HepG2 (cell line): ENCODE measurements around the gene TNPO3. TPM values are rescaled to one million over a fixed set of nuclear protein-coding genes. Genes with fewer than 3 reads are reported as not detected.
A peak's percentile ranks its signal among the peaks of the same experiment; 100 is the strongest.

ENCODE experiments used
- ARID2 ChIP-seq: sonication (generic); formaldehyde crosslinking; IDR thresholded peaks from 2 replicates; pipeline ENCODE4 v1.8.1; 2022; ENCODE audit warnings: mild to moderate bottlenecking, missing genetic modification reagents, borderline replicate concordance
- ATRX ChIP-seq: sonication (generic); formaldehyde crosslinking; IDR thresholded peaks from 2 replicates; pipeline ENCODE4 v1.4.0; 2020; ENCODE audit warnings: missing genetic modification reagents, borderline replicate concordance
- ELK4 ChIP-seq: sonication (generic); formaldehyde crosslinking; IDR thresholded peaks from 2 replicates; pipeline ENCODE4 v1.9.0; 2021; ENCODE audit warnings: missing genetic modification reagents, borderline replicate concordance
- GPN1 ChIP-seq: sonication (generic); formaldehyde crosslinking; IDR thresholded peaks from 2 replicates; pipeline ENCODE4 v1.5.1; 2020; ENCODE audit warnings: missing genetic modification reagents, borderline replicate concordance
- HMGXB4 ChIP-seq, 2 experiments: sonication (generic) in 1 of 2; formaldehyde crosslinking in 1 of 2; IDR thresholded peaks; 2 replicates each; pipeline versions ENCODE4 v1.4.0 to v1.6.1; 2018 to 2020; ENCODE audit warnings: missing genetic modification reagents in 2 of 2, borderline replicate concordance in 1 of 2, low read depth in 1 of 2, mild to moderate bottlenecking in 1 of 2, missing biosample characterization in 1 of 2
- IRF2 ChIP-seq: IDR thresholded peaks from 2 replicates; pipeline ENCODE4 v1.6.1; 2018; ENCODE audit warnings: missing genetic modification reagents, missing compliant biosample characterization
- PAX8 ChIP-seq: sonication (generic); formaldehyde crosslinking; IDR thresholded peaks from 2 replicates; pipeline ENCODE4 v1.8.0; 2022; ENCODE audit warnings: mild to moderate bottlenecking, missing genetic modification reagents, borderline replicate concordance
- RCOR2 ChIP-seq: IDR thresholded peaks from 2 replicates; pipeline ENCODE4 v1.6.1; 2016; ENCODE audit warnings: missing biosample characterization, missing genetic modification reagents
- REXO4 ChIP-seq: sonication (generic); formaldehyde crosslinking; IDR thresholded peaks from 2 replicates; pipeline ENCODE4 v1.8.0; 2022; ENCODE audit warnings: missing genetic modification reagents, mild to moderate bottlenecking, borderline replicate concordance
- RFX3 ChIP-seq: IDR thresholded peaks from 2 replicates; pipeline ENCODE4 v1.6.1; 2016; ENCODE audit warnings: missing biosample characterization, missing genetic modification reagents
- SIX1 ChIP-seq: sonication (generic); formaldehyde crosslinking; IDR thresholded peaks from 2 replicates; pipeline ENCODE4 v1.4.0; 2020; ENCODE audit warnings: missing genetic modification reagents, borderline replicate concordance
- SP140L ChIP-seq: sonication (generic); formaldehyde crosslinking; IDR thresholded peaks from 2 replicates; pipeline ENCODE4 v1.4.0; 2020; ENCODE audit warnings: missing genetic modification reagents, borderline replicate concordance
- TAF1 ChIP-seq: sonication (generic); formaldehyde crosslinking; IDR thresholded peaks from 2 replicates; pipeline ENCODE4 v1.4.0; 2020; ENCODE audit warnings: missing genetic modification reagents
- TBX3 ChIP-seq: fragments of 450-650 bp; IDR thresholded peaks from 2 replicates; pipeline ENCODE4 v1.6.1; 2017; ENCODE audit warnings: antibody characterized with exemption, mild to moderate bottlenecking, inconsistent platforms, borderline replicate concordance
- ZNF446 ChIP-seq: sonication (generic); formaldehyde crosslinking; IDR thresholded peaks from 2 replicates; pipeline ENCODE4 v1.5.0; 2020; ENCODE audit warnings: mild to moderate bottlenecking, missing genetic modification reagents
- ZNF589 ChIP-seq: sonication (generic); formaldehyde crosslinking; conservative IDR thresholded peaks from 2 replicates; pipeline ENCODE4 v1.8.0; 2022; ENCODE audit warnings: mild to moderate bottlenecking, moderate library complexity, missing genetic modification reagents
- ZNF597 ChIP-seq: sonication (generic); formaldehyde crosslinking; IDR thresholded peaks from 2 replicates; pipeline ENCODE4 v1.5.0; 2020; ENCODE audit warnings: missing genetic modification reagents
- ZNF703 ChIP-seq: sonication (generic); formaldehyde crosslinking; IDR thresholded peaks from 2 replicates; pipeline ENCODE4 v1.5.1; 2020; ENCODE audit warnings: missing genetic modification reagents, mild to moderate bottlenecking, moderate library complexity, borderline replicate concordance
- ZNF784 ChIP-seq: sonication (generic); formaldehyde crosslinking; IDR thresholded peaks from 2 replicates; pipeline ENCODE4 v1.5.1; 2020; ENCODE audit warnings: missing genetic modification reagents, mild to moderate bottlenecking, borderline replicate concordance
- polyA plus RNA-seq, 8 experiments: library from polyadenylated mRNA; depleted of rRNA in 3 of 8; stranded (reverse) in 7 of 8; unstranded in 1 of 8; fragments of >200 nt; fragmentation: Illumina TruSeq in 4 of 8; extraction: Trizol in 4 of 8; gene quantifications; 2 replicates each; pipeline versions ENCODE4 v1.2.1 to v1.2.3, GENCODE V29; 2011 to 2016; ENCODE audit warnings: low read depth in 4 of 8, missing spikeins in 1 of 8, mixed read lengths in 1 of 8; ENCODE audit not compliant: insufficient read depth in 1 of 8
- total RNA-seq, 5 experiments: library from RNA; depleted of rRNA; stranded (reverse); fragments of >200 nt; fragmentation: Illumina TruSeq; extraction: Trizol; gene quantifications; 2 replicates each; pipeline ENCODE4 v1.2.3, GENCODE V29; 2016; ENCODE audit warnings: low read depth in 1 of 5
- TF ChIP-seq, protein P1 (sequence below): IDR thresholded peaks from 2 replicates; pipeline ENCODE4 v1.6.1; 2016; ENCODE audit warnings: missing compliant biosample characterization, missing genetic modification reagents, borderline replicate concordance

The TNPO3 gene
- total and polyA plus RNA-seq, 2 of the 13 experiments (the other 11 are each of a cell fraction or from before 2014, with no cell fraction given), result 23.8 to 44.6 TPM

DNA sequence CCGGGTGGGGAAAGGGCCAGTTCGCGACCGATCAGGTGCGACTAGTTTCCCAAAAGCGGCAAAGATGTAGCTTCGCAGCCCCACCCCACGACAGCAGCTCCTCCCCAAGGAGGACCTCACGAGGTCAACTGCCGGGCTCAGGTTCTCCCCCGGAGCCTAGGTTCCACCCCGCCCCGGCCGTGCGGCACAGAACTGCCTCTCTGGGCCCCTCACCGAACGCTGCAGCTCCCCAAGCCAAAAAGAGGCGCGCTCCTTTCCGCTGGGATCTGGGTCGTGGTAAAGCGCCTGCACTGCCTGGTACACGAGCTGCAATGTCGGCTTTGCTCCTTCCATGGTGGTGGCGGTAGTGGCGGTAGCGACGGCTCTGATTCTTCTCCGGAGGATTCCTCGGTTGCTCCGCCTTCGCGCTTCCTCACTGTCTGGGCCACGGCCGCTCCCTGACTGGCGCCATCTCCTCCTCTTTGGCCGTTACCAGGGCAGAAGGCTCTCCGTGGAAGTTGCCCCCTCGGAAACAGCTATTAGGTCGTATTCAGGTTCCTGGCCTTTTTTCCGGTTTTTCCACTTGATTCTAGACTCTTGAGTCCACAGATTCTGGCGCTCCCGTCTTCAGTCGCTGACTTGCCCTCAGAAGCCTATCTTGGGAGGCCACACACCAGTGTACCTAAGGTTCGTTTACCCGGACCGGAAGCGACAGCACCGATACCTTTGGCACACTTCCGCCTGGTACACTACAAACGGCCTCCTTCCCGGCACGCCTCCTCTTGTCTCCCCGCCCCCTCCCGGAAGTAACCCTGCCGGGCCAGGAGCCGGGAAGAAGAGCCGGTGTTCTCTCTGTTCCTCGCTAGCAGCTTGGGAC, at the start of gene TNPO3 (continued):
- TF ChIP-seq ZNF597 (CRISPR knock-in tag) (no peak), ZNF784 (CRISPR knock-in tag) (peak; percentile 55; the same call in 1 of the 2 replicates), RFX3 (CRISPR knock-in tag) (peak; percentile 20; the same call in 1 of the 2 replicates), GPN1 (CRISPR knock-in tag) (no peak), TBX3 (no peak), HMGXB4 (CRISPR knock-in tag; IDR thresholded peaks at IDR 0.05; ENCODE audit: borderline replicate concordance in 1 of 2, low read depth in 1 of 2) (peak; percentile 84 to 95), SIX1 (CRISPR knock-in tag) (peak; percentile 54), SP140L (0 out of 2 replicates have a peak, but pooled peaks have one; percentile 20), RCOR2 (CRISPR knock-in tag) (0 out of 2 replicates have a peak, but pooled peaks have one; percentile 74), PAX8 (CRISPR knock-in tag) (no peak), ZNF446 (CRISPR knock-in tag) (no peak), ZNF589 (0 out of 2 replicates have a peak, but pooled peaks have one; percentile 34), ELK4 (CRISPR knock-in tag) (no peak), ZNF703 (no peak), ARID2 (CRISPR knock-in tag) (no peak), ATRX (CRISPR knock-in tag) (no peak), IRF2 (peak; percentile 60), REXO4 (CRISPR knock-in tag) (no peak), TAF1 (CRISPR knock-in tag) (peak; percentile 96)
- TF ChIP-seq, protein P1, sequence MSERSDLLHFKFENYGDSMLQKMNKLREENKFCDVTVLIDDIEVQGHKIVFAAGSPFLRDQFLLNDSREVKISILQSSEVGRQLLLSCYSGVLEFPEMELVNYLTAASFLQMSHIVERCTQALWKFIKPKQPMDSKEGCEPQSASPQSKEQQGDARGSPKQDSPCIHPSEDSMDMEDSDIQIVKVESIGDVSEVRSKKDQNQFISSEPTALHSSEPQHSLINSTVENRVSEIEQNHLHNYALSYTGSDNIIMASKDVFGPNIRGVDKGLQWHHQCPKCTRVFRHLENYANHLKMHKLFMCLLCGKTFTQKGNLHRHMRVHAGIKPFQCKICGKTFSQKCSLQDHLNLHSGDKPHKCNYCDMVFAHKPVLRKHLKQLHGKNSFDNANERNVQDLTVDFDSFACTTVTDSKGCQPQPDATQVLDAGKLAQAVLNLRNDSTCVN, result peak; percentile 57; the same call in 1 of the 2 replicates
